Measurements from ENCODE around the gene MCF2.

MCF2 gene

GRCh38 chrX:139533444-139533843 lies 174.5 kb downstream of the MCF2 start:
- DNase-seq (ENCODE audit: low spot score) = no peak
- TF ChIP-seq CTCF (IDR thresholded peaks at IDR 0.05; ENCODE audit: extremely low read depth, missing control alignments) = no peak

- no peak for TF ChIP-seq CTCF (IDR thresholded peaks at IDR 0.05; ENCODE audit: extremely low read depth, missing control alignments)
- no peak for DNase-seq (ENCODE audit: low spot score)
Measured at GRCh38 chrX:139532834-139533233, 175.1 kb downstream of the MCF2 start.
